ENCODE results near the gene DOCK3.
A peak's percentile ranks its signal among the peaks of the same experiment; 100 is the strongest.
"Not testable (repeated sequence)": the region's sequence is repeated elsewhere in the genome, so short reads cannot be mapped to it uniquely, and the experiment has no call there.

DOCK3 gene

DNA sequence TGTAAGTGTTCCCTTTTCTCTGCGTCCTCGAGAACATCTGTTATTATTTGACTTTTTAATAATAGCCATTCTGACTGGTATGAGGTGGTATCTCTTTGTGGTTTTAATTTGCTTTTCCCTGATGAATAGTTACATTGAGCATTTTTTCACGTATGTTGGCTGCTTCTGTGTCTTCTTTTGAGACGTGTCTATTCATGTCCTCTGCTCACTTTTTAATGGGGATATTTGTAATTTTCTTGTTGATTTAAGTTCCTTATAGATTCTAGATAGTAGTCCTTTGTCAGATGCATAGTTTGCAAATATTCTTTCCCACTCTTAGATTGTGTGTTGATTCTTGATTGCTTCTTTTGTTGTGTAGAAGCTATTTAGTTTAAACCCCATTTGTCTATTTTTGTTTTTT lies 179.2 kb downstream of the DOCK3 start:
- TF ChIP-seq, protein P1, sequence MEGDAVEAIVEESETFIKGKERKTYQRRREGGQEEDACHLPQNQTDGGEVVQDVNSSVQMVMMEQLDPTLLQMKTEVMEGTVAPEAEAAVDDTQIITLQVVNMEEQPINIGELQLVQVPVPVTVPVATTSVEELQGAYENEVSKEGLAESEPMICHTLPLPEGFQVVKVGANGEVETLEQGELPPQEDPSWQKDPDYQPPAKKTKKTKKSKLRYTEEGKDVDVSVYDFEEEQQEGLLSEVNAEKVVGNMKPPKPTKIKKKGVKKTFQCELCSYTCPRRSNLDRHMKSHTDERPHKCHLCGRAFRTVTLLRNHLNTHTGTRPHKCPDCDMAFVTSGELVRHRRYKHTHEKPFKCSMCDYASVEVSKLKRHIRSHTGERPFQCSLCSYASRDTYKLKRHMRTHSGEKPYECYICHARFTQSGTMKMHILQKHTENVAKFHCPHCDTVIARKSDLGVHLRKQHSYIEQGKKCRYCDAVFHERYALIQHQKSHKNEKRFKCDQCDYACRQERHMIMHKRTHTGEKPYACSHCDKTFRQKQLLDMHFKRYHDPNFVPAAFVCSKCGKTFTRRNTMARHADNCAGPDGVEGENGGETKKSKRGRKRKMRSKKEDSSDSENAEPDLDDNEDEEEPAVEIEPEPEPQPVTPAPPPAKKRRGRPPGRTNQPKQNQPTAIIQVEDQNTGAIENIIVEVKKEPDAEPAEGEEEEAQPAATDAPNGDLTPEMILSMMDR (IDR thresholded peaks at IDR 0.05; ENCODE audit: low read depth, low read length) = no peak
- no peaks in the 10 kb centered on the region for H3K4me1 ChIP-seq
- H3K4me3 ChIP-seq (ENCODE audit: low read depth, low read length) = no peak overlapping the region
- H3K27me3 ChIP-seq = no peaks in the 10 kb centered on the region
- DNase-seq = no peak
- no peaks in the 10 kb centered on the region for H3K9me3 ChIP-seq
- H3K36me3 ChIP-seq = no peaks in the 10 kb centered on the region

DNA sequence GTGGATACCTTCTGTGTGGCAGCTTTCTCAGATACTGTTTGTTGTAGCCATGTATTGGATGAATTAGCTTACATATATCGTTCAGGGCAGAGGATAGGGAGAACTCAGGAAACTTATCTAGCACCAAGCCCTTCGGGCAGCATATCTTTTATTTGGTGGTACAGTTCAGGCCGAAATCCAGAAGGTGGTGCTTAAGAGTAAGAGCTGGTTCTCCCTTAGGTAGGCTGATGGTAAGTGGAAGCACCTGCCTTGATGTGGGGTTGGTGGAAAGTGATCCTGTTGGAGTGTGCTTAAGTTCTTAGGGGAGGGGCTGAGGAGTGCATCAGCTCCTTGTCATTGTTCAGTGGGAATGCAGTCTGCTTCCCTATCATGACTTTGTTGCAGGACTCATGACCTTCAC lies 187.5 kb downstream of the DOCK3 start:
- no peak overlapping the region for H3K4me3 ChIP-seq (ENCODE audit: low read depth, low read length)
- no peak for DNase-seq
- TF ChIP-seq, protein P1 (IDR thresholded peaks at IDR 0.05; ENCODE audit: low read depth, low read length) = no peak
- no peaks in the 10 kb centered on the region for H3K9me3 ChIP-seq
- no peaks in the 10 kb centered on the region for H3K4me1 ChIP-seq
- no peaks in the 10 kb centered on the region for H3K36me3 ChIP-seq
- H3K27me3 ChIP-seq = no peaks in the 10 kb centered on the region

DNA sequence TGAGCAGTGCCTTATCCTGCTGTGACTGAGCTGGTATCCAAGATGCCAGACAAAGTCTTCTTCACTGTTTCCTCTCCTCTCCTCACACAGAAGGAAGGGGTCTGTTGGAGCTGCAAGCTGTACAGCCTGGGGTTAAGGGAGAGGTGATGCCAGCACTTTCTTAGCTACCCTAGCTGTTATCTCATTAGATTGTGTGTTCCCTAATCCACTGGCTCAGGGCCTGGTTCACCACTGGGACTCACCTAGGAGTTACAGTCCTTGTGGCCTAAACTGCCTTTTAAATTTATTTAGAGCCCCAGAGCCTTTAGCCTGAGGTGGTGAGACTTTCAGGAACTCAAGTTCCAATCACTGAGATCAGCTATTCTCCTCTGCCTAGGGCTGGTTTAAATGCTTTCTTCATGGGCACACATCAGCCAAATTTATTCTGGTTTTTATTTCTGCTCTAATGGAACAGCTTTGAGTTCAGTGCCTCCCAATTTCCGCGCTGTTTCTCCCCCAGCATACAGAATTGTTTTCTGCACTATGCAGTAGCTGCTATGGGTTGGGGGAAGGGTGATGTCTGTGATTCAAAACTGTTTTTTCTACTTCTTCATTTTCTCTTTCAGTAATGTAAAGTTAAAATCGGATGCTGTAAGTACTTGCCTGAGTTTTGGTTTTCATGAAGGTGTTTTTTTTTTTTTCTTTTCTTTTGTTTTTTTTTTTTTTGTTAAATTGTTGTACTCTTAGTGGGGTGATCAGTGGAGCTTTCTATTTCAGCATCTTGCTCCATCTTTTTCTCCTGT lies 198.8 kb downstream of the DOCK3 start:
- H3K9me3 ChIP-seq = no peaks in the 10 kb centered on the region
- DNase-seq = no peak
- TF ChIP-seq, protein P1 (IDR thresholded peaks at IDR 0.05; ENCODE audit: low read depth, low read length) = no peak

DNA sequence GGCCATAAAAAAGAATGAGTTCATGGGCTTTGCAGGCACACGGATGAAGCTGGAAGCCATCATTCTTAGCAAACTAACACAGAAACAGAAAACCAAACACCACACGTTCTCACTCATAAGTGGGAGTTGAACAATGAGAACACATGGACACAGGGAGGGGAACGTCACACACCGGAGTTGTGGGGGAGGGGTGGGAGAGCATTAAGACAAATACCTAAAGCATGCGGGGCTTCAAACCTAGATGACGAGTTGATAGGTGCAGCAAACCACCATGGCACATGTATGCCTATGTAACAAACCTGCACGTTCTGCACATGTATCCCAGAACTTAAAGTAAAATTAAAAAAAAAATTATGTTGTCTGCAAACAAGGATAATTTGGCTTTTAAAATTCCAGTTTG lies 200.1 kb downstream of the DOCK3 start:
- H3K9me3 ChIP-seq; H3K27me3 ChIP-seq; H3K36me3 ChIP-seq; H3K4me3 ChIP-seq (ENCODE audit: low read depth, low read length); DNase-seq; H3K4me1 ChIP-seq: not testable (repeated sequence)

More for the DNA sequence above, 198.8 kb downstream of the DOCK3 start:
- no peaks in the 10 kb centered on the region for H3K27me3 ChIP-seq
- H3K36me3 ChIP-seq = no peaks in the 10 kb centered on the region
- H3K4me3 ChIP-seq (ENCODE audit: low read depth, low read length) = no peak overlapping the region
- no peaks in the 10 kb centered on the region for H3K4me1 ChIP-seq

DNA sequence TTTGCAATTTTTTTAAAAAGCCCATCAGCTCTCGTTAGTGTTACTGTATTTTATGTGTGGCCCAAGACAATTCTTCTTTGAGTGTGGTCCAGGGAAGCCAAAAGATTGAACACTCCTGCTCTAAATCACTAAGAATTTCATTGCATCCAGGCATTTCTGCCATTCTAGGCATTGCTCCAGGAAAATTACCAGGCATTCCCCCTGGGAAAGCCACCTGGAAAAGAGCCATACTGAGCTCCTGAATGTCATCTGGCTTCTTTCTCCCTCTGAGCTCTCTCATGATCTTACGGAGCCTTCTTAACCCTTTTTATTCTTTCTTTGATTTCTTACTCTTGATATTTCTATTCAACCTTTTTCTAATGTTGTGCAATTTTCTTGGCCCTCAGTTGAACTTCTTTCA lies 202.2 kb downstream of the DOCK3 start:
- H3K4me1 ChIP-seq = no peaks in the 10 kb centered on the region
- no peaks in the 10 kb centered on the region for H3K36me3 ChIP-seq
- peak; percentile 8 for DNase-seq
- no peak overlapping the region for H3K4me3 ChIP-seq (ENCODE audit: low read depth, low read length)
- TF ChIP-seq, protein P1 (IDR thresholded peaks at IDR 0.05; ENCODE audit: low read depth, low read length) = no peak
- no peaks in the 10 kb centered on the region for H3K9me3 ChIP-seq
- H3K27me3 ChIP-seq = no peaks in the 10 kb centered on the region

DNA sequence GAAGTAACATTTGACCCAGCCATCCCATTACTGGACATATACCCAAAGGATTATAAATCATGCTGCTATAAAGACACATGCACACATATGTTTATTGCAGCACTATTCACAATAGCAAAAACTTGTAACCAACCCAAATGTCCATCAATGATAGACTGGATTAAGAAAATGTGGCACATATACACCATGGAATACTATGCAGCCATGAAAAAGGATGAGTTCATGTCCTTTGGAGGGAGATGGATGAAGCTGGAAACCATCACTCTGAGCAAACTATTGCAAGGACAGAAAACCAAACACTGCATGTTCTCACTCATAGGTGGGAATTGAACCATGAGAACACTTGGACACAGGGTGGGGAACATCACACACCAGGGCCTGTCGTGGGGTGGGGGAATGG lies 208.0 kb downstream of the DOCK3 start:
- not testable (repeated sequence) for H3K9me3 ChIP-seq; H3K4me1 ChIP-seq; DNase-seq; H3K27me3 ChIP-seq; H3K36me3 ChIP-seq; H3K4me3 ChIP-seq (ENCODE audit: low read depth, low read length)

DNA sequence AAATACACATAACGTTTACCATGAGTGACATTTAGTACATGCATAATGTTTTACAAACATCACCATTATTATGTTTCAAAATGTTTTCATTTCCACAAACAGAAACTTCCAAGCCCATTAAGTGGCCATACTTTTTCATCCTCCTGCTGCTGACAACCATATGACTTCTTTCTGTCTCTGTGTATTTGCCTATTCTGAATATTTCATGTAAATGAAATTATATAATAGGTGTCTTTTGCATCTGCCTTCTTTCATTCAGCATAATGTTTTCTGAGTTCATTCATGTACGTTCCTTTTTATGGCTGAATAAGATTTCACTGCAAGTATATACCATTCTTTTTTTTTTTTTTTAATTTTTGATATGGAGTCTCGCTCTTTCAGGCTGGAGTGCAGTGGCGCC lies 209.0 kb downstream of the DOCK3 start:
- H3K27me3 ChIP-seq = no peaks in the 10 kb centered on the region

More for the DNA sequence above, 209.0 kb downstream of the DOCK3 start:
- Histone ChIP-seq H3K4me3 (ENCODE audit: low read depth, low read length) (no peak overlapping the region), H3K36me3 (no peaks in the 10 kb centered on the region), H3K9me3 (no peaks in the 10 kb centered on the region), H3K4me1 (no peaks in the 10 kb centered on the region)
- TF ChIP-seq, protein P1 (IDR thresholded peaks at IDR 0.05; ENCODE audit: low read depth, low read length) = no peak
- DNase-seq = no peak
